A673 (cell line): Measurements from ENCODE around the gene DZANK1. TPM values are rescaled to one million over a fixed set of nuclear protein-coding genes. Genes with fewer than 3 reads are reported as not detected.

Source experiments
- BruUV-seq: library from RNA; stranded (reverse); fragments of 400-500 nt; replicated peaks from 2 replicates; lab custom pipeline; 2021; lab: Mats Ljungman, UMichigan
- CTCF ChIA-PET: fragments of 300-600 bp; sonication (Branson Sonifier 250); formaldehyde crosslinking; loops from one replicate; lab custom pipeline; 2022; ENCODE audit warnings: antibody characterized with exemption; lab: Charles Lee
- POLR2A ChIA-PET: fragments of 300-600 bp; sonication (Branson Sonifier 250); formaldehyde crosslinking; loops from one replicate; lab custom pipeline; 2022; ENCODE audit warnings: antibody characterized with exemption; ENCODE audit not compliant: low non-redundant PET; lab: Charles Lee
- DNase-seq: peaks from one replicate; pipeline ENCODE4 v3.0.0-alpha.2; 2015; ENCODE audit warnings: low spot score
- H3K27ac ChIP-seq: fragments of 200-600 bp; sonication (generic); 2 replicates; pipeline ENCODE4 v1.5.1; 2016; ENCODE audit warnings: mixed run types, low read depth, mild to moderate bottlenecking, mixed read lengths, antibody characterized with exemption, low read length; ENCODE audit not compliant: poor library complexity, severe bottlenecking
- H3K27me3 ChIP-seq: fragments of 200-600 bp; sonication (generic); replicated peaks from 2 replicates; pipeline ENCODE4 v1.6.1; 2017; ENCODE audit warnings: mixed run types, low read depth, mild to moderate bottlenecking, mixed read lengths, antibody characterized with exemption, low read length; ENCODE audit not compliant: insufficient read depth, poor library complexity
- H3K36me3 ChIP-seq: fragments of 200-600 bp; sonication (generic); 2 replicates; pipeline ENCODE4 v1.6.1; 2016; ENCODE audit warnings: mixed run types, mild to moderate bottlenecking, mixed read lengths, antibody characterized with exemption, low read length; ENCODE audit not compliant: insufficient read depth, poor library complexity, severe bottlenecking
- H3K4me1 ChIP-seq: fragments of 200-600 bp; sonication (generic); 2 replicates; pipeline ENCODE4 v1.6.1; 2017; ENCODE audit warnings: mixed run types, mild to moderate bottlenecking, mixed read lengths, antibody characterized with exemption, low read length; ENCODE audit not compliant: insufficient read depth, poor library complexity, severe bottlenecking
- H3K4me3 ChIP-seq: fragments of 200-600 bp; sonication (generic); 2 replicates; pipeline ENCODE4 v1.5.1; 2016; ENCODE audit warnings: low read depth, mixed run types, mild to moderate bottlenecking, mixed read lengths, low read length; ENCODE audit not compliant: poor library complexity, severe bottlenecking
- H3K9me3 ChIP-seq: fragments of 200-600 bp; sonication (generic); 2 replicates; pipeline ENCODE4 v1.6.1; 2016; ENCODE audit warnings: mixed run types, low read depth, mild to moderate bottlenecking, mixed read lengths, antibody characterized with exemption, low read length; ENCODE audit not compliant: poor library complexity, severe bottlenecking
- EZH2 ChIP-seq: fragments of 200-600 bp; sonication (generic); IDR thresholded peaks from 2 replicates; pipeline ENCODE4 v1.6.1; 2017; ENCODE audit warnings: borderline replicate concordance, low read depth, mild to moderate bottlenecking, mixed read lengths, antibody characterized with exemption, low read length; ENCODE audit not compliant: poor library complexity, severe bottlenecking
- intact Hi-C: fragments of 100-400 bp; cut with micrococcal nuclease; formaldehyde crosslinking; loops from one replicate; pipeline ENCODE4 v1.10.0; 2022; ENCODE audit not compliant: unreplicated experiment
- total RNA-seq: library from RNA; stranded (reverse); gene quantifications from 2 replicates; pipeline ENCODE4 v1.2.3, GENCODE V29; 2021
- TF ChIP-seq, protein P1 (sequence below): fragments of 300-800, 200-600 bp; sonication (generic); conservative IDR thresholded peaks from 2 replicates; pipeline ENCODE4 v1.5.1; 2017; ENCODE audit warnings: low read depth, mild to moderate bottlenecking, antibody characterized with exemption, low read length, moderate library complexity, mixed read lengths

Gene DZANK1
- total RNA-seq, 1 experiment from 2014 or later = 3.9 TPM

DNA sequence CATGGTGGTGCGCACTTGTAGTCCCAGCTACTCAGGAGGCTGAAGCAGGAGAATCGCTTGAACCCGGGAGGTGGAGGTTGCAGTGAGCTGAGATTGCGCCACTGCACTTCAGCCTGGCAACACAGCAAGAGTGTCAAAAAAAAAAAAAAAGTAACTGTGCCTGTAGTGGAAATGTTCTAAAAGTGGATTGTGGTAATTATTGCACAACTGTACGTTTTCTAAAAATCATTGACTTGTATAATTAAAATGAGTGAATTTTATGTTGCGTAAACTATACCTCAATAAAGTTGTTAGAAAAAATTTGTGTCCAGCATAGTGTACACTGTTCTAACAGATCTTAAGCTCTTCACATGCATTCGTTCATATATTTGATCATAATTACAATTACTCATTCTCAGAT, 46.4 kb upstream of the DZANK1 start:
- CTCF ChIA-PET = no interaction called here
- no peak for TF ChIP-seq EZH2
- TF ChIP-seq, protein P1, sequence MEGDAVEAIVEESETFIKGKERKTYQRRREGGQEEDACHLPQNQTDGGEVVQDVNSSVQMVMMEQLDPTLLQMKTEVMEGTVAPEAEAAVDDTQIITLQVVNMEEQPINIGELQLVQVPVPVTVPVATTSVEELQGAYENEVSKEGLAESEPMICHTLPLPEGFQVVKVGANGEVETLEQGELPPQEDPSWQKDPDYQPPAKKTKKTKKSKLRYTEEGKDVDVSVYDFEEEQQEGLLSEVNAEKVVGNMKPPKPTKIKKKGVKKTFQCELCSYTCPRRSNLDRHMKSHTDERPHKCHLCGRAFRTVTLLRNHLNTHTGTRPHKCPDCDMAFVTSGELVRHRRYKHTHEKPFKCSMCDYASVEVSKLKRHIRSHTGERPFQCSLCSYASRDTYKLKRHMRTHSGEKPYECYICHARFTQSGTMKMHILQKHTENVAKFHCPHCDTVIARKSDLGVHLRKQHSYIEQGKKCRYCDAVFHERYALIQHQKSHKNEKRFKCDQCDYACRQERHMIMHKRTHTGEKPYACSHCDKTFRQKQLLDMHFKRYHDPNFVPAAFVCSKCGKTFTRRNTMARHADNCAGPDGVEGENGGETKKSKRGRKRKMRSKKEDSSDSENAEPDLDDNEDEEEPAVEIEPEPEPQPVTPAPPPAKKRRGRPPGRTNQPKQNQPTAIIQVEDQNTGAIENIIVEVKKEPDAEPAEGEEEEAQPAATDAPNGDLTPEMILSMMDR = no peak
- Histone ChIP-seq H3K36me3 (peaks cover 42% of the 10 kb centered on the region), H3K4me3 (no peak overlapping the region), H3K27ac (no peak overlapping the region), H3K9me3 (no peaks in the 10 kb centered on the region), H3K27me3 (no peaks in the 10 kb centered on the region), H3K4me1 (no peaks in the 10 kb centered on the region)
- POLR2A ChIA-PET = no interaction called here
- no peak for DNase-seq
- intact Hi-C loops = no loop called here
- no TSS peak for BruUV-seq

DNA sequence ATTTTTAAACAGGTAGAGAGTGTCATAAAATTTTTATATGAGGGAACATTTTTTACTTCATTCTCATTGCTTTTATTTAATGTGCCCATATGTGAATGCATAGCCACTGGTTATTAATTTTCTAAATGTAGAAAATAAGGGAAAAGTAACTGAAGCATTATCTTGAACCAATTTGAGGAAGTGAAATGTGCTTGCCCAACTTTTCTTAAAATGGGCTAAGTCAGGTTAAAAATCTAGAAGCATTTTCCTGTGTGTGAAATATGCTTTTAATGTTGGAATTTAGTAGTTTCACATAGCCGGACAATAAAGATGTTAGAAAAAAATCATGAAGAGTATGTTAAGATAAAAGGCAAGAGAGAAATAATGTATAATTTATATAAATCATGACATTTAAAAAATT, 44.7 kb upstream of the DZANK1 start:
- no peak for DNase-seq
- CTCF ChIA-PET = no interaction called here
- H3K4me1 ChIP-seq = peaks cover 6% of the 10 kb centered on the region
- H3K27ac ChIP-seq = no peak overlapping the region
- intact Hi-C loops = no loop called here
- peaks cover 42% of the 10 kb centered on the region for H3K36me3 ChIP-seq
- H3K9me3 ChIP-seq = no peaks in the 10 kb centered on the region
- TF ChIP-seq, protein P1 = no peak
- TF ChIP-seq EZH2 = no peak
- no peaks in the 10 kb centered on the region for H3K27me3 ChIP-seq
- POLR2A ChIA-PET = no interaction called here
- no TSS peak for BruUV-seq
- no peak overlapping the region for H3K4me3 ChIP-seq

DNA sequence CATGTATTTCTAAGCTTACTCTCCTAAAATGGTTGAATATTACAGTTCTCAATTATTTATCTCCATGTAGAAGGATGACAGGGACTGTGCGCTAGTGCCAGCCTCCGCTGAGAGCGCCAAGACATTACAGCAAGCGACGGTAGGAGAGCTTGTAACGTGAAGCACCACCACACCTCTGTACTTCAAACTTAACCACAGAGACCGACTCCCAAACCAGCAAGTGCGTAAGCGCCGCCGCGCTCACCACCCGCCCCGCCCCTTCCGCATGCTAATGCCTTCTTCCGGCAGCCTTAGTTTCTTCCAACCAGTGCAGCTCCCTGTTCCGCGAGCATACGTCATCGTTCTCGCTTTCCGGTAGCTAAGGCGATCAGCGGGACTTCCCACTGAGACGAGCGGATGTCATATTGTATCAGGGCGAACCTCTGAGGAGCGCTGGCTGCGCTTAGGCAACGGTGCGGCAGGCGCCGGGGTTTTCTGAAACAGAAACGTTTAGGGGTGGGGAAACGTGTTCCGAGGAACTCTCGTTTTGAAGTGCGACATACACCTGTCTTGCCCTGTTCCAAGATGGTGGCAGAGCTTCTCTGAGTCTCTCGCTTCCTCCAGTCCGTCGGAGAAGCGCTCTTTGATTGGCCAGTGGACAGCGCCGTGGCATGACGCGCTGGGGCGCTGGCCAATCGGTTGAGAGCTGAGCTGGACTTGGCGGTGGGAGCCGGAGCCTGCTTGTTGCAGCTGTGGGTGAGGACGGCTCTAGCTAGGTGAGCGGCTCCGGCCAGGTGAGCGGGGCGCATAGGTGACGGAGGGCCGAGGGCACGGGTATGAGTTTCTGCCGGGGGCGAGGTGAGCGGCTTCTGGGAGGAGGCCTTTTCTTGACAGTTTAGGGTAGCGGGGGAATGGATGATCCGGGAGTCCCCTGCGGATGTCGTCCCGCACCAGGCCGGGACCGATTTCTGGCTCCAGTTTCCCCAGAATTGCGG, 40.7 kb upstream of the DZANK1 start, which contains the start of gene SEC23B:
SEC23B (plus strand) TSS at position 723 of the 974 bp plus-strand sequence. CDS start 2,896 bp downstream, outside the sequence.
- no peaks in the 10 kb centered on the region for H3K9me3 ChIP-seq
- TF ChIP-seq, protein P1 = no peak
- no TSS peak for BruUV-seq
- DNase-seq = peak; percentile 98
- ChIA-PET CTCF (interaction anchor here (1.3 kb wide), 1 partner anchor 10 kb away, joined by 5 read pairs; the partner anchor contains the start of gene RBBP9), POLR2A (interaction anchor here (0.6 kb wide), 2 partner anchors 542 to 1903 kb away, joined by 3 to 9 read pairs; no protein-coding TSS in a partner anchor)
- H3K27ac ChIP-seq = peak within 1 kb of the TSS; percentile 99
- H3K4me3 ChIP-seq = peak within 1 kb of the TSS; percentile 80
- peaks cover 8% of the 10 kb centered on the region for H3K4me1 ChIP-seq
- intact Hi-C loops = no loop called here
- peaks cover 19% of the 10 kb centered on the region for H3K36me3 ChIP-seq
- no peaks in the 10 kb centered on the region for H3K27me3 ChIP-seq
